Stimulated activated naive CD8-positive, alpha-beta T cell treated with anti-CD3 and anti-CD28 coated beads, Interleukin-15, Interleukin-2, amounts not matched to agents 100 U/mL and 50 U/mL, for 24 hours (primary cell): Measurements from ENCODE around the gene TAGAP.

Source experiments
- ATAC-seq: fragments of 150-1000 bp; cut with Tn5 transposase; one replicate; pipeline ENCODE4 v1.10.0; 2021
- DNase-seq: peaks from one replicate; pipeline ENCODE4 v3.0.0; 2021

The TAGAP gene

DNA sequence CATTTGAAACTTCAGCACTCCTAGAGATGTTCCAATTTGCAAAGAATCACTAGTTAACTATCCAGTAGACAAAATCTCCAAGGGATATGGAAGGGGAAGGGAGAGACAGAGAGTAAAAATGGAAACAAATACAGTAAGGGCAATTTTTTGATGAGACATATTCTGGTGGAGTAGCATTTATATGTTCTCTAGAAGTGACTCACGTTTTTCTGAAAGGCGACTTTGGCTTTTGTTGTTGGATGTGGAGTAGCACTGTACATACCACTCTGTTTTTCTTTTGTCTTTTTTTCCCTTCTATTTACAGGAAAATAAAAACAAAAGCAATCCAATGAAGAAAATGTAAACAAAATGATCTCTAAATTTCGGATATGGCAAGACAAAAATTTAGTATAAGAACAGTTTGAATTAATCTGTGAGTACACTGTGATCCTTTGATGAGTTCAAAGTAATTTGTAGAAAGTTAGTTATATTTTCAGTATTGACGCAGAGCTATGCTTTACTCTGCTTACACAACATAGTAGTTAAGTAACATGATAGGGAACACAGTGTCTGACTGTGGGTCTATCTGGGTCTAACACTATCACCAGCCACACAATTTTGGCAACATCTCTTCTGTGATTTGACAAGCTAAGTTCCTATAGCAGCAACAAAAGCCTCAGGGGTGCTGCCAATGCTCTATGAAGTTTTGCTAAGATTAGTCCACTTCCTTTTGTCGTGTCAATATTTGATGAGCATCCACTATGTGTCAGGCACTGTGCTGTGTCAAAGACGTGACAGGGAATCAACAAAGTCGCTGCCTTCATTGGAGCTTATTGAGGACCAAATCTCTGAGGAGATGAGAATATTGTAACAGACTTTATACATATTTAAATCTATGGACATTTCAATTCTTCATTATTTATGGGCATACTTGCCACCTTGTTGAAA lies 27.3 kb upstream of the TAGAP start:
- ATAC-seq = peak; percentile 67

DNA sequence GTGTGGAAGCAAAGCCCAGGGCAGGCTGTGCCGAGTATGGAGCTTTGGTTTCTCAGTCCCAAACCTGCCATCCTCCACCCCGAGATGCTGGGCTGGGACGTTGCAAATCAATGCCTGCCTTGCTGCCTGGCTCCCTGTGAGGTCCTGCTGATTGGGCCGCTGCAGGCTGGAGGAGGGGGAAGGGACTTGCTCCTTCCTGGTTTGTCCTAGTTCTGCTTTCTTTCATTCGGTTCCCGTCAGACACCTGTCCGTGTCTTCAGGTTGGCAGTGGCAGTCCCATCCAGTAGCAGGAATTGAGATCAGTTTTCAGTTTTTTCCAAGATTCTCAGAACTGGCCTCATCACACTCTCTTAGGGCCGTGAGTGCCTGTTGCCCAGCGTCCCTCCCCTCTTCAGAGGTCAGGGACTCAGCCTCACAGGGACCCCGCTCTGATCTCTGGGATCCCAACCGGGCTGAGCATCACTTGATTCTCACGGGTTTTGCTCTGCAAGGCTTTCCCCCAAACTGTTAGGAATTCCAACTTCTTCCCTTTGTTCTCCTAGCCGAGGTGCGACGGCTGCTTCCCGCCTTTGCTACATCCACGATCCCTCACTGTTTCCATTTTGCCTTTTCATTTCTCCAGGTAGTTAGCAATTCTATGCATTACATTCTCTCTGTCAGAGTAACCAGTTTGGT lies 24.2 kb upstream of the TAGAP start:
- DNase-seq (no peak), ATAC-seq (no peak)

More for the DNA sequence above, 27.3 kb upstream of the TAGAP start:
- no peak for DNase-seq

DNA sequence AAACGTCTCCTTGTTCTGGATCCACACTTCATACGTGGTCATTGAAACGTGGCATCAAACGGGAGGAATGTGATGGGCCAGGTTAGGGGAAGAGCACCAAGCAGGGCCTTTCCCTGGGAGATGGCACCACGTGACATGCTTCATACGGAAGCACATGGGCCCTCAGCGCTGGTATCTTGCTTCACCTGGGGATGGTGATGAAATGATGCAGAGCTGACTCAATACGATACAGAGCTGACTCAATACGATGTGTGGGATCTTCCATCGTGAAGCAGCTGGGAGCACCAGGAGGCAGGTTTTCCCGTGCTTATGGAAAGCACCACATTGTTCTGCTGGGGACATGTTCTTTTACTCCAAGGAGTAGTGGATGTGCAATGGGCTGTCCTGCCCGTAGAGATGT lies 22.5 kb upstream of the TAGAP start:
- DNase-seq (no peak), ATAC-seq (no peak)

DNA sequence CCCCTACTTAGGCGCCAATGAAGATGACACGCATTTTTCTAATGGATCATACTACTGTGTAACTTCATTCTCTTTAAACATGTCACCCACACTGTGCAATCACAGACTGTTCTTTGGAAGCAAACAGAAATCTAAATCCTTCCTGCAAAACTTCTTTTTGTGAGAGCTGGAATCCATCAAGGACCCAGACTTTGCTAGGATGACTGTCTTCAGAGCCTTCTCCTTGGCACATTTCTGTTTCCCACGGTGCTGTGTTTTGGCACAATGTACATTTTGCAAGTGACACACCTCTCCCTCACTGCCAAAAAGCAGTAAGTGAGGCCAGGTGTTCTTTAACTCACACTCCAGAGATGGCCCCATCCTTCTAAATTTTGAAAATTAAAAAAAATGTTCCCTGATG lies 21.7 kb upstream of the TAGAP start:
- DNase-seq = no peak
- ATAC-seq = no peak

DNA sequence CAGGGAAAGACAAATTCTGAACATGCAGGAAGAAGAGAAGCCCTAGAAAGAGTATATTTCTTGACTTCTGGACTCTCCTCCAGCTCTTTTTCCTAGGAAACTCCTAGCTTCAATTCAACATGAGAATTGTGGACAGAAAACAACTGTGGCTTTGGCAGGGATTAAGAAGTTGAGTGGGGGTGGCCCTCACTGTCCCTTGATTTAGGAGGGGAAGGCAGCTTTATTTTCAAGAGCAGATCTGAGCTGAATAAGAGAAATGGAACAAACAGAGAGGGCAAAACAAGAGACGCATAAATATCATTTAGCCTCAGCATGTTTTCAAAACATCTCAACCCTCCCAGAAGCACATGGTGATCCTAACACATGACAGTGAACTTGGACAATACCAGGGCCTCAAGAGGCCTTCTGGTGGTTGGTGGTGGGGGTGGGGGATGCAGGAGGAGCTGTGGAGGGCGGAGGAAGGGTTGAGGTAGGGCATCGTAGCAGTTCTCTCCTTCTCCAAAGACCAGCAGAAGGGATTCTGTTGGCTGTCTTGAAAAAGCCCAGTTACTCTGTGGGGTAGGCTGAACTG lies 21.1 kb upstream of the TAGAP start:
- no peak for ATAC-seq

DNA sequence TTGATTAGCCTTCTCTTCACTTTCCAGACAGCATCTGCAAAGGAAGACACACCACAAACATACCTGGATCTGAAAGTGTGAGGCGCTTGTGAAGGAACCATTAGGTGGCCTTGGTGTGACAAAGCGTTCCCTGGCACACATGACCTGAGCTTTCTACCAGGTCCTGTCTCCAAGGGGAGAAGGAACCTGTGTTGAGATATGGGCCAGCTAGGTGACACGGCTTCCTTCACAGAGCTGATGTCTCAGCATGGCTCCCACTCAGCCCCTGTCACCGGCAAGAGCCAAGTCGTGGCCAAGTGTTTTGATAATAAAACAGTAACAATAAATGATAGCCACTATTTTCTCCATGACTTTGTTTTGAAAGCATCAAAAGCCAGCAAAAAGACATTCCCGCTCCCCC lies 20.3 kb upstream of the TAGAP start:
- ATAC-seq = no peak
- DNase-seq = no peak

More for the DNA sequence above, 21.1 kb upstream of the TAGAP start:
- no peak for DNase-seq

DNA sequence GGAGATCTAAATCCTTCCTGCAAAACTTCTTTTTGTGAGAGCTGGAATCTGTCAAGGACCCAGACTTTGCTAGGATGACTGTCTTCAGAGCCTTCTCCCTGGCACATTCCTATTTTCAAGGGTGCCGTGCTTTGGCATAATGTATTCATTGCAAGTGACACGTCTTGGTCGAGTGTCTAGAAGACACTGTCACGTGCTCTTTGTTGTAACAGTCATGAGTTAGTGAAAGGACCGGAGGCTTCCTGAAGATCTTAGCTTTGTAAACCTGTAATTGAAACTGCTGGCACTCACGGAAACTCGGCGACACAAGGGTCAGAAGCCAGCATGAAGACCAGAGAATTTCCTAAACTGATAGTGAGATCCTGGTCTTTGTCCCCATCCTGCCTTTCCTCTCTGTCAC lies 19.7 kb upstream of the TAGAP start:
- ATAC-seq = no peak
- DNase-seq = no peak

DNA sequence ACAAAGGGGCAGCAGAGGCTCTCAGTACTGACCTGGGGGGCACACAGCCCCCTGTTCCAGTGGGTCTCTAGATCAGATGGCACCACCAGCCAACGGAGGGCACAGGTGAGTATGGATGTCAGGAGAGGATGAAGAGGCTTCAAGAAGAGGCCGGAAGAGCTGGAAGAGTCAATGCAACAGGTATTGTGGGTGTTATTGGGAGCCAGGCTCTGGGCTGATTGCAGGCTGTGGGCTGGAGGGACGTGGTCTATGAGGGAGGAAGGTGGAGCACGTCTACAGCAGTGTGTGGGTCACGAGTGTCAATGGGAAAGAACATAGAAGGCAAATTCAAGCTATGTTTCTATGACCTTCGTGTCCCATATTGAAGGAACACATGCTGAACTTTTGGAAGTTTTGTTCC lies 18.8 kb upstream of the TAGAP start:
- ATAC-seq (no peak), DNase-seq (no peak)

DNA sequence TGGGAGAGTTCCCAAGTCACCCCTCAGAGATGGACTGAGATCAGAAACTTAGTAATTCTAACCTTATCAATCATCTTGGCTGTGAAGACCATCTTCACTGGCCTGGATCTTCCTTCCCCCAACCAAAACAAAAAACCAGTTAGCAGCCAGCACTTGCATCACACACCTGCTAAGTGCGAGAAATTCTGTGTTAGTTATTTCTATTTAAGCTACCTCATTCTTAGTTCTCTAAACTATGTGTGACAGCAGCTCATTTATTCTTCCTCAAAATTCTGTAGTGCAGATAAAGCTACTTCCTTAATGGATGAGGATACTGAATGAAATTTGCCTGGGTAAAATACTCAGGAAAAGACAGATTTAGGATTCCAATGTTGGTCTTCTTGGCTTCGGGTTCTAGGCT lies 18.2 kb upstream of the TAGAP start:
- ATAC-seq (no peak), DNase-seq (no peak)

DNA sequence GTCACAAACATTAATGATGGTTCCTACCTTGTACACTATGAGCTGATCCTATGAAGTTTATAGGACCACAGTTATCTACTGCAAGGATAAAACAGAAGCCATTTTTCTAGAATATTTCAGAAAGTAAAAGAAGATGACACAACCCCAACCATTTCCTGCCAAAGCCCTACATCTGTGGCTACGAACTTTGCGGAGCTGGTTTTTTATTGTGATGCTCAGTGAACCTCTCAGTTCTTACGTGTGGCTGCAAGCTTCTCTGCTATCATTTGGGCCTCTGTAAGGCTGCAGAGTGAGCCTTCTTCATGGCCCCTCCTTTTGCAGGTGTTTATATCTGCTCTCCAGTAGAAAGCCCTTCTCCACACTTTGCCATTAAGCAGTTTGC lies 17.8 kb upstream of the TAGAP start:
- DNase-seq = no peak

DNA sequence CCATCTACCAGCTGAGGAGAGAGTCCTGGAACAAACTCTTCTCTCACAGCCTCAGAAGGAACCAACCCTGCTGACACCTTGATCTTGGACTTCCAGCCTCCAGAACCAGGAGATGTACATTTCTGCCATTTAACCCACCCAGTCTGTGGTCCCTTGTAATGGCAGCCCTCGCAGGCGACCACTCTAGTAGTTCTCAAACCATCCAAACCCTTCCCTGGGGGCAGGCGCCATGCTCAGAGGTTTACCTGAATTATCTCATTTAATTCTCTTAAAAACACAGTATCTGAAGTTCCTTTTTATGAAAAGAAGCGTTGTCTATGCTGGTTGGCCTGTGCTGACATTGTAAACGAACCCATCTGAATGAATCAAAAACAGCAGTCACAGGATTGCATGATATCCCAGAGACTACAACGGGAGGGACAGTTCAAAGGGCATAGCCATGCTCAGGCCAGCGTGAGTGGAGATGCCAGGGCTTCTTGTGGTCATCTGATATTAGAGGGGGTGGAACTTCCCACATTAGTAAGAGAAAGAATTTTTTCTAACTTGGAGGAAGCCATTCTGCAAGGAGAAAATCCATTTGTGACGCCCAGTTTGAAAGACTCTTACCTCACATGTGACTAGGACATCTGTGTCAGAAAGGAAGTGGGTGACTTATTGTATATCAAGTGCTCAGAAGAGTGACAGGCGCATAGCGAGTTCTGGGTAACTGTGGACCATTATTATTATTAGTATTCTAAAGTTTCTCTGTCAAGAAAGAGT lies 17.2 kb upstream of the TAGAP start:
- ATAC-seq (peak; percentile 74), DNase-seq (no peak)

More for the DNA sequence above, 17.8 kb upstream of the TAGAP start:
- peak; percentile 74 for ATAC-seq

DNA sequence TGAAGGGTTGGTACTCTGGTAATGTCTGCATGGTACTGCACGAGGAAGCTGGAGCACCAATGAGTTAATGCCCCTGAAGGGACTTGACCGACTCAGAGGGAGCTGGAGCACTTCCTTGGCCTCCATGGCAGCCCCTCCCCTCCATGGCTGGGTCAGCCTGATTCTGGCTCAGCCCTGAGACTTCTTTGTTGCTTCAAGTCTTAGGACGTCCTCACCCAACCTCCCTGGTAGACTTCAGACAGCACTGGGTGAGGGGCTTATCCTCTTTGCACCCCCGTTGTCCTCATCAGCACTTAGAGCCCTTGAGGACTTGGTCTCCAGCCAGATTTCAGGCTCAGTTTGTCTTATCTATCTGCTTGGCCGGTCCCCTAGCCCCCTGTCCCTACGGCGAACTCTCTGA lies 16.4 kb upstream of the TAGAP start:
- ATAC-seq (no peak), DNase-seq (no peak)

DNA sequence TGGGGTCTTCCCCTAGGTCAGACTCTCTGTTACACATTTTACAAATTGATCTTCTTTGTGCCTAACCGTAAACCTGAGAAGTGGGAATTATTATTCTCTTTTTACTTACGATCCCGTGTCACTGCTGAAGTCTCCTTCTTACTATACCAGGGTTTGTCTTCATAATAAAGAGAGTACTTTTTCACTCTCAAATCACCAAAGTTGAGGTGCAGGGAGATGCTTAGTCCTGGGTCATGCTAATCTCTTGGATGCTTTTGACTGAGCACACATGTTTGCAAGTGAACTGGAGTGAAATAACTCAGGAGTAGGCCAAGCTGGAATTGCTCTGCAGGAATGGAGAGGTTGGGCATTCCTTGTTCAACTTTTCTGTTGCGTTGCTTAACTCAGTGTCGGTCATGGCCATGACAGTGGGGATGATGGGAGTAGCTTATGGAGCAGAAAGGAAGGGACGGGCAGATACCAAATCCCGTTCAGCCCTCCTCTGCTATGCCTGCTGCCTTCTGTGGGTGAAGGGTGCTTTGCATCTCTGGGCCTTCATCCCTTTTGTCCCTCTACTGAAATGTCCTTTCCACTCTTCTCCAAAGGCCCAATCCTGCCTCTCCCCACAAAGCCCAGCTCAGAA lies 15.2 kb upstream of the TAGAP start:
- DNase-seq (no peak), ATAC-seq (no peak)

DNA sequence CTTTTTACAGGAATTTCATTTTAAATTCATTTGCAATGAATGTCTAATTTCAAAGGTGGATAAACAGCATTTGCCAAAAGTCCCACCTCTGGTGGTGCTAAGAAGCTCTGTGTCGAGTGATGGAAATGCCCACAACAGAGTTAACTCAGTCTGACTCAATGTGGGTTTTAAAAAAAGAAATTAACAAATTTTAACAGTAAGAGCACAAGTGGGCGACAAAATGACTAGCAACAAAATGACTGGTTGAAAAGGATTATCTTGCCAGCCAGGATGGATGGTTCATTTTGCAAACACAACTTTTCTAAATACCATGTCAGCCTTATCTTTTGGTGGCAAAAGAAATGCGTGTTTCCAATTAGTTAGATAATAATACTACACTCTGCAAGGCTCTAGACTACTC lies 14.3 kb upstream of the TAGAP start:
- DNase-seq (no peak), ATAC-seq (peak; percentile 74)

DNA sequence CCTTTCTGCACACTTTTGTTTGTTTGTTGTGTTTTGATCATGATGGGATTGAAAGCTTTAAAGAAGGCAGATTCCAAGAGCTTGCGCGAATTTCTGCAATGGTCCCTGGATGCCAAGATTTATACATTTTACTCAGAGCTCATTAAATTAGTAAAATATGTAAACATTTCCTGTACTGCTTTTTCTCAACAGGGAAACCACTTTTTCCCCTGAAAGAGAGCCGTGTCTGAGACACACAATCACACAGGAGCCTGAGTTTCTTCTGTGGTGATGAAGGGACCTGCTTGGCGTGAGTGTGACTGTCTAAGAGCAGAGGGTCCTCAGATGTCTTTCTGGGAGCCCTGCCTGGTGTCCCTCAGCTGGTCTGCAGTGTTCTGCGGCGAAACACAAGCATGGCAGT lies 12.1 kb upstream of the TAGAP start:
- ATAC-seq (peak; percentile 24), DNase-seq (peak; percentile 29)

DNA sequence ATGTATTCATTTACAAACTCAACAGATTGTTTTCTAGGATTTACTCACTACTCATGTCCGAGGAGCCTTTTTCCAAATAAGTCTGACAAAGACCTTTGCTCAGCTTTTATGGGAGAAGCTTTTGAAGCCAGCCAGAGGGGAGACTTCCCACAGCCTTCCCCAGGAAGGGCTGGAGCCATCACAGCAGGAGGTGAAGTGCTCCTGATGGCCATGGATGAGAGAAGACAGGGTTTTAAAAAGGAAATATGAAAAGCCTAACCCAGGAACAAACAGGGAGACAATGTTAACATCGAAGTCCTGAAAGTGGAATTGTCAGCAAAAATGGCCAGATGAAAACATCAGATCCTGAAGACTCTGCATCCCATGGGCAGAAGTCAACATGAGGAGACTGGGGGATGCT lies 11.6 kb upstream of the TAGAP start:
- DNase-seq = peak; percentile 5
- no peak for ATAC-seq

DNA sequence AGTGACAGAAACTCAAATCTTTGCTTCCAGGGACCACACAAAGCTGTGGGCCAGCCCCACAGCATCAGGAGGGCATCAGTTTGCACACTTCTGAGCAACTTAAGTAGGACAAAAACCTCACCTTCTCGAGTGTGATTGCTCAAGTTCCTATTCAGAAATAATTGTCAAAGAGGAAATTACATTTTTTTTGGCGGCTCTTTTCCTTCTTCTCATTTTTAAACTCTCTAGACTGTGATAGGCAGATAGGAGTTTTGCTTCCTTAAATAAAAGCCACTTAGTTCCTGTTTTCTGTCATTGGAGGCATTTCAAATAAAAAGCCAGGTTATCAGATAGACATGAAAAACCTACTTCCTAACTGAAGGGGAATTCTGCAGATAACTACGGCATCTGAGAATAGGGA lies 11.2 kb upstream of the TAGAP start:
- DNase-seq = no peak
- ATAC-seq = no peak

DNA sequence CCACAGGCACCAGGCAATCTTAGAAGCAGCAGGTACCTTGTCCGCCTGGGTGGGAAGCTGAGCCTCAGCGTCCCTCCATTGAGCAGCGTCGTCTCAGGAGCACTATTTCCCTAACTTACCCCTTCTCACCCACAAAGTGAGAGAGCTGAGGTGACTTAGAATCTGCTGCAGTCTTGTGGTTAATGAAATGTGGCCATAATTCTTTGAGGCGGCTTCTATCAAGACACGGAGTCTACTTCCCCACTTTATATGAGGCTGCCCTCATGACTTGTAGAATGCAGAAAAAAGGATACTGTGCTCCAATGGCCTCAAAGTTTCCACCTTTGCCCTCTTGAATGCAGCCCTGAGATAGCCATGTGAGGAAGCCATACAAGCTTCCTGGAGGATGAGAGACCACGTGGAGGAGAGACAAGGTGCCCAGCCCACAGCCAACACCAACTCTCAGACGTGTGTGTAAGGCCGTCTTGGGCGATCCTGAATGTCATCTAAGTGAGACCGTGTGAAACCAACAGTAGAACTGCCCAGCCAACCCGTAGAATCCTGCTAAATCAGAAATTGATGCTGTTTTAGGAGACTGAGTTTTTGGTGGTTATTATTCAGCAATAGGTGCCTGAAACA lies 9.1 kb upstream of the TAGAP start:
- DNase-seq (peak; percentile 14), ATAC-seq (no peak)

DNA sequence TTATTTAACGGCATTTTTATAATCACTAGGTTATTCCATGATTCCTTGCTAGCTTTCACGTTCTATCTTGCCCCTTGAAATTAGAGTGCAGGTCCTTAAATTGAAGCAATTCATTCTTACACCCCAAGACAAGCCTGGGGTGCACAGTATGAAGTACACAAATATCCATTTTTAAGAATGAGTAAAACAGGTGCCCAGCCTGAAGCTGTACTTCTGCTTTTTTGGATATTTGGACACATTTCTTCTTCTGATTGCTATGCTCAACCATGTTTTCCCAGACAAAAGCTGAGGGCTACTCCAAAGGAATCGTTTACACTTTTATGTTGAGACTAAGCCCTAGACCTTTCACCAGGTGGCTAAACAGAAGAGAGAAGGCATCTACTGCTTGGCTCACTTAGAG lies 7.9 kb upstream of the TAGAP start:
- no peak for DNase-seq
- ATAC-seq = no peak

DNA sequence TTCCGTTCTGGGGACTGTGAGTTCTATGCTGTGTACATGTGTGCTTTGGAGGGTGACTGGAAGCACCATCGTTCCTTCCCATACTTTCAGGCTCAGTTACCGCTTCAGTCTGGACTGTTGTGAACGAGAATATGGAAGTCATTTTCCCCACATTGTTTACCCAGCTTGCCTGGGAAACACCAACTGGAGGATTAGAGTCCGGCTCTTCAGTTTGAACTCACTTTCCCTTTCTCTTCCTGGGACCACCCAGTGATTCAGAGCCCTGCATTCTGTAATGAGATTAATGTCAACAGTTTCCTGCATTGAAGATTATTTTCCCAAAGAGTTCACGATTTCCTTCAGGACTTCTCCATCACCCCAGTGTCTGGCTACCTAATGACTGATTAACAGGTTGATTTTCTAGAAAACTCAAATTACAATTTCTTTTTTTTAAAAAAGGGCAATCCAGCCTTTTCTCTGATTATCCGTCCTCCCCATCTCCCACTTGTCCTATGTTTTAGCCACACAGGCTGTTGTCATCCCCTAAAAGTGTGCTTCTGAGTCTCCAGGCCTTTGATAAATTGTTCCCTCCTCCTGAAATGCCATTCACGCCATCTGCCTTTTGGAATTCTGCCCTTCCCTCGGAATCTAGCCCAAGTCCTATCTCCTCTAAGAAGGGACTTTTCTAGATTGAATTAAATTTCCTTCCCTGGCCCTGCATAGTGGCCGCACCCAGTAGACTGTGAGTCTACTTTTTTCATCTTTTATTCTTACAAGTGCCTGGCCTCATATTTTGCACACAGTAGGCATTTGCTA lies 3.3 kb upstream of the TAGAP start:
- ATAC-seq (no peak), DNase-seq (no peak)

DNA sequence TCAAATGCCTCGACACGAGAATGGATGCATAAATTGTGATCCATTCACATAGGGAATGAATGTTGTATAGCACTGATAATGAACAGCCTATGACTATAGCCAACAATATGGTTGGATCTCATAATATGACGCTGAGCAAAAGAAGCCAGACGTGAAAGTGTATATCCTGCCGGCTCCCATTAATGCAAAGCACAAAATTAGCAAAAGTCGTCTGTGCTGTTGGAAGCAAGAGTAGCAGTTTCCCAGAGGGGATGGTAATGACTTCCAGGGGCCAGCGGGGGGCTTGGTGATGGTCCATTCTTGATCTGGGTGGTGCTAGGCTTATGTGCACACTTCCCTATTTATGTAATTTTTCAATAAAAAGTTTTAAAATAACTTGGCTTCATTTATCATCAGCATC lies 1.0 kb upstream of the TAGAP start:
- ATAC-seq = no peak
- DNase-seq = no peak
